ENCODE data around the gene MYO5C.
"Not testable (repeated sequence)": the region's sequence is repeated elsewhere in the genome, so short reads cannot be mapped to it uniquely, and the experiment has no call there.

Gene MYO5C

GRCh38 chr15:52306270-52306669 is 10.7 kb upstream of the MYO5C start:
- no peak for DNase-seq (ENCODE audit: low read depth)

DNA sequence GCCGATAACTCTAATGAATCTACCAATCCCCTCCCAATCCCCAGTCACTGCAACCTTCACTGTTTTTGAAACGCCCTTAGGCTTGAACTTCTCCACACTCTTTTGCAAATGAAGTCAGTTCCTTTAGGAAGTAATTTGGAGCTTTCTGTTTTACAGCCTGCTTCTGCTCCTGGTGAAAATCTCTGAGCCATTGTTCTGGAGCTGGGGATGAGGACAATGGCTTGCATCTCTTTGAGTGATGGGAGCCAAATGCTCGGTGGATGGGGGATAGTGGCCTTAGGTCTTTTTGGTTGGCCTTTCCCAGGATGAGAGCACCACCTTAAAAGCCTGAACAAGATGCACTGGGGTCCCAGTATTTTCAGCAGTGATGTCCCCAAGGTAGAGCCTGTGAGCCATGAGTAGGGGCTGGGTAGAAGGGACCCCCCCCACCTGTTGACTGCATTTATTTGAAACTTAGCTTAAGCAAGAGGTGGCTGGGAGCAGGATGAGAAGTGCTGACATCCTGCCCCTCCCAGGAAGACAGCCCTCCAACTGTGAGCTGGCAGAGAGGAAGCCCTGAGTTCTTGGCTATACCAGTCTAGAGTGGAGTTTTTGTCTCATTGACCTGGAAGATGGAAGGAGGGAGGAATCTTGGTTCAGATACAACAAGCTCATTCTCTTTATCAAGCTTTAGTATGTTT is 7.6 kb upstream of the MYO5C start:
- no peak for DNase-seq (ENCODE audit: low read depth)

DNA sequence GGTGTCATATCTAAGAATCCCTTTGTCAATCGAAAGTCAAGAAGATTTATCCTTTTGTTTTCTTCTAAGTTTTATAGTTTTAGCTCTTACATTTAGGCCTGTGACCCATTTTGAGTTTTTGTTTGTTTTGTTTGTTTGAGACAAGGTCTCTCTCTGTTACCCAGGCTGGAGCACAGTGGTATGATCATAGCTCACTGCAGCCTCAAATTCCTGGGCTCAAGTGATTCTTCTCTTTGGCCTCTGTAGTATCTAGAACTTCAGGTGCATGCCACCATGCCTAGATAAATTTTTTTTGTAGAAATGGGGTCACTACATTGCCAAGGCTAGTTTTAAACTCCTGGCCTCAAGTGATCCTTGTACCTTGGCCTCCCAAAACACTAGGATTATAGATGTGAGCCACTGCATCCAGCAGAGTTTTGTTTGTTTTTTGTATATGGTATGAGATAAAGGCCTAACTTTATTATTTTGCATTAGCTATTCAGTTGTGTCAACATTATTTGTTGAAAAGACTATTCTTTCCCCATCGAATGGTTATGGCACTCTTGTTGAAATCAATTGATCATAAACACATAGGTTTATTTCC is 5.8 kb upstream of the MYO5C start:
- no peak for DNase-seq (ENCODE audit: low read depth)

GRCh38 chr15:52294881-52295420 is 653 bp downstream of the MYO5C start:
- DNase-seq (ENCODE audit: low read depth), result no peak

- no peak for DNase-seq (ENCODE audit: low read depth)
Measured at GRCh38 chr15:52292780-52293392, 2.7 kb downstream of the MYO5C start.

DNA sequence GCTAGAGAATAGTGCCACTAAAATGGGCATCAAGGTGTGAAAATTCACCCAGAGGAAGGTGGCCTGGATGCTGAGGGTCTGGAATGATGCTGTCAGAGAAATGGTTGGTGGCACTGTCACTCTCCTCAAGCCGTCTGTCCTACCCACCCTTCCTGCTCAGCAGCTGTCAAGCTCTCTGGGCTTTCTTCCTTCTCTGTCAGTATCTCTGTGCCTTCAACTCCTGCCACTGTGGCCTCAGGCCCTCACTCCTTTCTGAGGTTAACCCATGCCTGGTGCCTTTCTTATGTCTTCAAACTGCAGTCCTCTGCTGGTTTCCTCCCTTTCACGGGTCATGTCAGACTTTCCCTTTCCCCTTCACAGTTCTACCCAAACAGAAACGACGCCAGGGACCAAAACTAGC is 4.4 kb downstream of the MYO5C start:
- no peak for DNase-seq (ENCODE audit: low read depth)

DNA sequence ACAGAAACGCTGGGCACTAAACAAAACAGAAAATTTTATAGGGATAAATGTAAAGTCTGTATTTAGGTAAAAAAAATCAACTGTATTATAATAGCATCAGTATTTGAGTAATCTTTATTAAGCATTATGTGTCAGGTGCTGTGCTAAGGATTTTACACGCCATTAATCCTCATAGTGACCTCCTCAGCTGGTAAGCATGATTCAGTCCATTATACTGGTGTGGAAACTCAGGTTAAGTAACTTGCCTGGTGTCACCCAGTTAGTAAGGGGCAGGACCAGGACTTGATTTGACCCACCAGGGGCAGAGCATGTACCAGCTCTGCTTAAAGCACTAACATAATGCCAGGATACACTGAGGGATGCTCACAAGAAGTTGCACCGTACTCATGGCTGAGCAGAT is 4.8 kb downstream of the MYO5C start:
- no peak for DNase-seq (ENCODE audit: low read depth)

DNA sequence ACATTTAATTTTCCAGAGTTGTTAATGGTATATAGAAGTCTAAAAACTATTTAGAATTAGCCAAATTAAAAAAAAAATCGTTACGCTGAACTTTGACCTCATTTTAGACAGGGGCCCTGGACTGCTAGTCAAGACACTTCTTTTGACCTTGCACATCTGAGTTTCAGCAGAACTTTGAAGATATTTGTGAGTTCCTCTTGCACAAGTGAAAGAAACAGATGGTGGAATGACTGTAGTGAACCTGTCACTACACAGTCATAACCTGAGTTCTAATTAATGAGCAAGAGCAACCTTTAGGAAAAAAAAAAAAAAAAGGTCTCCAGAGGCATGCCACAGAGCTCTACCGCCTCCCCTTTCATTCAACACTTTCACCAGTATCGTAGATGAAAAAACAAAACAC is 5.3 kb downstream of the MYO5C start:
- no peak for DNase-seq (ENCODE audit: low read depth)

DNA sequence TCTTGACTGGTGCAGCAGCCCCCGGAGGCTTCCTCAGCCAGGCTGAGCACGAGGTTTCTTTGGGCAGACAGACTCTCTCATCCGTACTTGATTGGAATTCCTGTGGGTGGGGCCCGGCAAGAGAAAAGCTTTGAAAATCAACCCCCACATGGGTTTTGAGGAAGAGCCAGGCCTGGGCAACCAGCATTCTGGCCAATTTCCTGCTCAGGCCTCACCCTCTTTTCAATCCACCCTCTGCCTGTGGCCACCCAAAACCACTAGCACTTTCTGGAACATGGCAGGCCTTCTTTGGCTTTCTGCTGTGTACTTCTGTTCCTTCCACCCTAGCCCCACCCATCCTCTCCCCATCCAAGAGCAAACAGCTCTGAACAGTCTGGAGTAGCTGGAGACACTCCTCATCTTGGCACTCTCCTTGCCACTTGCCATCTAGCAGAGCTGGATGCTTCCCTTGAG is 5.9 kb downstream of the MYO5C start:
- DNase-seq (ENCODE audit: low read depth), result no peak

GRCh38 chr15:52288986-52289385 is 6.6 kb downstream of the MYO5C start:
- DNase-seq (ENCODE audit: low read depth), result no peak

- DNase-seq (ENCODE audit: low read depth), result no peak
Measured at GRCh38 chr15:52288051-52288942, 7.3 kb downstream of the MYO5C start.

GRCh38 chr15:52287114-52287513 is 8.5 kb downstream of the MYO5C start:
- DNase-seq (ENCODE audit: low read depth), result no peak

- not testable (repeated sequence) for DNase-seq (ENCODE audit: low read depth)
Measured at GRCh38 chr15:52285941-52286340, 9.7 kb downstream of the MYO5C start.

GRCh38 chr15:52284164-52284563 is 11.4 kb downstream of the MYO5C start:
- no peak for DNase-seq (ENCODE audit: low read depth)

- DNase-seq (ENCODE audit: low read depth), result no peak
Measured at GRCh38 chr15:52283281-52283680, 12.3 kb downstream of the MYO5C start.

- no peak for DNase-seq (ENCODE audit: low read depth)
Measured at GRCh38 chr15:52282418-52282817, 13.2 kb downstream of the MYO5C start.

DNA sequence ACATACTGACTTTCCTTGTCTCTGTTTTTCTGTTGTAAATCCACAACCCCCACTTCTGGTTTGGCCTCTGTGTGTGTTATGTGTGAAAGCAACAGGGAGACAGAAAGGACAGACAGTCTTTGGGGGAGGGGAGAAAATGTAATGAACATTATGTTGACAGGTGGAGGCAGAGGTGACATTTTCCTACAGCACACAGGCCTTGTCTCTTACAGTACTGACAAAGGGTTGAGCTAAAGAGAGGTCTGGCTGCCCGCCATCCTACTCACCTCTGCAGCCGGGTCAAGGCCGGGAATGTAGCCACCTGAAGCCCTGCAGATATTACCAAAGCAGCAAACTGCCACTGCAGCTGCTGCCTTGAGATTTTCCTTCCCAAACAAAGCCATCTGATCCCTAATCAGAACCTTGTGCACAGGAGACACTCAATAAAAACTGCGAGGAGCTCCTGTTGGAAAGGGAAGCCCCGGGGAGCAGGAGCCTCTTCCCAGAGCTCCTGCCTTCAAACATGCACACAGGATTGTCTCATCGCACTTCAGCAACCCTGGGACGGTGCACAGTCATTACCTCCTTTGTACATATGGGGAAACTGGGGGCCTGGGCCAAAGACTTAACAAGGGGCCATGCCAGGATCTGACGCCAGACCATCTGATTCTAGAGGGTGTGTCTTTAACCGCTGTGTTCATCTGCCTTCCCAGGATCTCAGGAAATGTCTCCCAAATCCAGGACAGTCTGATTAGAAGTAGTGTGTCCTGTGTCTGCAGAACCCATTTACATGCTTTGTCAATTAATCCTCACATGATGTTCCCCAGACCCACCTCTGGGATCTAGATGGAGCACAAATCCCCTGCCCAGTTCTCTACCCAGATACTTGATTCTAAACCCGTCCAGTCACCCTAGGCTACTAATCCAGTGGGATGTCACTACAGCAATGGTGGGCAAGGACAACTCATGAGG is 14.2 kb downstream of the MYO5C start:
- no peak for DNase-seq (ENCODE audit: low read depth)

DNA sequence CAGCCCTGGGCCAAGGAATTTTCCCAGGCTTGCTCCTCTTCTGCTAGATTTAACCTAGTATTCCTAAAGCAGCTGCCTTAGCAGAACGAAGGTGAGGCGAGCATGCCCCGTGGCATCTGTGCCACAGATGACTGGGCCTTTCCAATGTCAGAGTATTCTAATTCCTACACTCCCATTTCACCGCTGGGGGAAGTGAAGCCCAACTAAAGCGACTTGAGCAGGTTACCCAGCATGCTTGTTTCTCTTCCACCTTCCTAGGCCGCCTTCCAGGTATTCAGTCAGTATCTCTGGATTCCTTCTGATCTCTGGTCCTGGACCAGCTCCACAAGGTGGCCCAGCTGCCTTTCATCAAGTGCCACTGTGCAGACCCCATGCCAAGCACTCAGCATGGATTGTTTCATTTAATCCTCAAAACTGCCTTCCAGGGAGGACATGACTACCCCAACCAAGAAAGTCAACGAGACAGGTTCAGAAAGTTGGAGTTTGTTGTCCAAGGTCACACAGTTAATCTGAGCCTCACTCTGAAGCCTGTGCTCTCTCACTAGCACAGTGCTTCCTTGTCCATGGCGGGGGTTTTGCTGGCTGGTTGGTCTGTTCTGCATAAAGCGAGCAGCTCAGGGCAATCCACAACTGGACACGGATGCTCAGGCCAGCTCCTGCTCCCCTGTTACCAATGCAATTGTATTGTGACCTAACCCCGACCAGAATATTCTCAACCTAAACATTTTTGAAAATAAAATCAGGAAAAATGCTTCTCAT is 15.1 kb downstream of the MYO5C start:
- no peak for DNase-seq (ENCODE audit: low read depth)

DNA sequence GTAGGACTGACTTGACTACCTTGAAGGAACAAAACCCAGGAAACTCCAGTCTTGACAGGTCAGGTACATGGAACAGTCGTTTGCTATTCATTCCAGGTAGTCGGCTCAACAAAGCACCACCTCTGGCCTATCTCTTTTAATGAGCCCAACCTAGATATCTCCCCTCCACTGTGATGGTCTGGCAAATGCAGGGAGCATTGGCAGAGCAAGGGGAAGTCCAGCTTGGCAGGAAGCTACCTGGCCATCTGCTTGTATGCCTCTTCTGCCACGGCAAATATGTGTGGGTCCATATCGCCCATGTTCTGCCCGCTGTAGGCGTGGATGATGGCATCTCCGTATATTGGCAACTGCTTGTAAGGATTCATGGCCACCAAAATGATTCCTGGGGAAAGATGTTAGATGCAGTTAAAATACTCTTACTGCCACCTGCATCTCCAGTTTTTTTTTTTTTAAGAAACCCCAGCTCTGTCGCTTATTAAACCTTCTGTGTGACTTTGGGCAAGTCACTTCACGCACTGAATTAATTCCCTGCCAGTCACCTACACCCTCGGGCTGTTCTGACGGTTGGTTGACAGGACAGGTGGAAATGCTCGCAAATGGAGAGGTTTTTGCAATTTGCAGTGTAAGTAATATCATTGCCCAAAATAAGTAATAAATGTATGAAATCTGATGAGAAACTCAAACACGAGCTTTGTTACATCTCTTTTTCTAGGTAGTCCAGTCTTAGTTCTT is 16.8 kb downstream of the MYO5C start:
- no peak for DNase-seq (ENCODE audit: low read depth)

DNA sequence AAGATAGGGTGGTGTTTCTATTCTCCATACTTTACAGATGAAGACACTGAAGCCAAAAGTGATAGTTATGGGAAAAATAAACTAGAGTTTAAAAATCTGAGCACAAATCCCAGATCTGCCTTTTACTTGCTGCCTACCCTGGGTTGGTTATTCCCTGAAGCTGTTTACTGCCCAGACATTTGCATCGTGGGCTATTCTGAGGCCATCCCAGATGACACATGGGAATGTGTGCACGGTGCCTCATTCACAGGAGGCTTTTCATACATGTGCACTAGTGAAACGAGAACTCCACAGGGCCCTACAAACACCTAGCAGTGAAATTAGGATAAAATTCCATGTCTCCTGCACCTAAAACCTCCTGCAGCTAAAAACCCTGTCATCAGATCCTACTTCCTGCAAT is 17.5 kb downstream of the MYO5C start:
- no peak for DNase-seq (ENCODE audit: low read depth)
